Measurements from ENCODE around the gene GRK3.

Gene GRK3

GRCh38 chr22:25628494-25628893 is 64.0 kb downstream of the GRK3 start:
- DNase-seq, result no peak

GRCh38 chr22:25629613-25630012 is 65.1 kb downstream of the GRK3 start:
- DNase-seq, result no peak

- DNase-seq, result no peak
Observed at GRCh38 chr22:25630447-25630846, 66.0 kb downstream of the GRK3 start.

- DNase-seq, result no peak
Observed at GRCh38 chr22:25636323-25636722, 71.8 kb downstream of the GRK3 start.

GRCh38 chr22:25637032-25637431 is 72.6 kb downstream of the GRK3 start:
- no peak for DNase-seq

- no peak for DNase-seq
Observed at GRCh38 chr22:25637672-25638071, 73.2 kb downstream of the GRK3 start.

- DNase-seq, result no peak
Observed at GRCh38 chr22:25638638-25639037, 74.2 kb downstream of the GRK3 start.

- DNase-seq, result no peak
Observed at GRCh38 chr22:25641650-25642049, 77.2 kb downstream of the GRK3 start.

GRCh38 chr22:25643232-25644000 is 78.9 kb downstream of the GRK3 start:
- DNase-seq, result no peak

- DNase-seq, result no peak
Observed at GRCh38 chr22:25644122-25644521, 79.6 kb downstream of the GRK3 start.

GRCh38 chr22:25645266-25645665 is 80.8 kb downstream of the GRK3 start:
- DNase-seq, result no peak

GRCh38 chr22:25645964-25646363 is 81.5 kb downstream of the GRK3 start:
- no peak for DNase-seq

GRCh38 chr22:25650833-25651232 is 86.4 kb downstream of the GRK3 start:
- no peak for DNase-seq

- no peak for DNase-seq
Observed at GRCh38 chr22:25651332-25652085, 87.0 kb downstream of the GRK3 start.

GRCh38 chr22:25654676-25655075 is 90.2 kb downstream of the GRK3 start:
- DNase-seq, result no peak

- no peak for DNase-seq
Observed at GRCh38 chr22:25655371-25655935, 91.0 kb downstream of the GRK3 start.

- DNase-seq, result no peak
Observed at GRCh38 chr22:25656724-25657123, 92.2 kb downstream of the GRK3 start.

GRCh38 chr22:25658633-25659032 is 94.2 kb downstream of the GRK3 start:
- DNase-seq, result no peak

GRCh38 chr22:25659413-25659812 is 94.9 kb downstream of the GRK3 start:
- no peak for DNase-seq

GRCh38 chr22:25660336-25660735 is 95.9 kb downstream of the GRK3 start:
- no peak for DNase-seq

GRCh38 chr22:25661073-25661472 is 96.6 kb downstream of the GRK3 start:
- no peak for DNase-seq

- DNase-seq, result no peak
Observed at GRCh38 chr22:25663654-25664053, 99.2 kb downstream of the GRK3 start.

GRCh38 chr22:25666308-25666707 is 101.8 kb downstream of the GRK3 start:
- peak; percentile 70 for DNase-seq

- DNase-seq, result no peak
Observed at GRCh38 chr22:25668437-25668836, 104.0 kb downstream of the GRK3 start.

Data from right forelimb (tissue), 1 donor.